ENCODE measurements around the gene CPZ.

- TF ChIP-seq CTCF (tag by site-specific recombination; IDR thresholded peaks at IDR 0.05) (no peak), ZNF174 (tag by site-specific recombination; IDR thresholded peaks at IDR 0.05) (no peak), ZNF398 (tag by site-specific recombination; IDR thresholded peaks at IDR 0.05) (no peak), ZNF138 (tag by site-specific recombination; IDR thresholded peaks at IDR 0.05; ENCODE audit: borderline replicate concordance) (no peak), ZBTB49 (tag by site-specific recombination; IDR thresholded peaks at IDR 0.05; ENCODE audit: low read depth) (no peak), TCF7L2 (IDR thresholded peaks at IDR 0.05; ENCODE audit: borderline replicate concordance, low read depth, low read length) (no peak), REST (tag by site-specific recombination; IDR thresholded peaks at IDR 0.05) (no peak), ZNF580 (tag by site-specific recombination; IDR thresholded peaks at IDR 0.05) (no peak), GLIS2 (tag by site-specific recombination; IDR thresholded peaks at IDR 0.05) (no peak), ZNF530 (tag by site-specific recombination; IDR thresholded peaks at IDR 0.05; ENCODE audit: low read depth) (no peak), ZNF335 (tag by site-specific recombination; conservative IDR thresholded peaks at IDR 0.05) (no peak), ZSCAN16 (tag by site-specific recombination; IDR thresholded peaks at IDR 0.05) (no peak), ZNF274 (IDR thresholded peaks at IDR 0.05; ENCODE audit: low read length) (no peak), ZNF274 (tag by site-specific recombination; IDR thresholded peaks at IDR 0.05; ENCODE audit: borderline replicate concordance) (no peak), ZNF10 (tag by site-specific recombination; IDR thresholded peaks at IDR 0.05) (no peak)
Measured at GRCh38 chr4:8546766-8547107, 45.8 kb upstream of the CPZ start.

Data from HEK293 (cell line).